Cerebellar cortex (tissue), 1 donor: ENCODE measurements around the gene CPD.

ENCODE experiments used
- DNase-seq: peaks from one replicate; pipeline ENCODE4 v3.0.0-alpha.2; 2015; ENCODE audit warnings: low spot score

Gene CPD

GRCh38 chr17:30506481-30506880, 127.8 kb downstream of the CPD start:
- DNase-seq = no peak

- no peak for DNase-seq
Observed at GRCh38 chr17:30513346-30513745, 134.6 kb downstream of the CPD start.

- DNase-seq = no peak
Observed at GRCh38 chr17:30514895-30515596, 136.3 kb downstream of the CPD start.

GRCh38 chr17:30517786-30518185, 139.1 kb downstream of the CPD start:
- DNase-seq = no peak

GRCh38 chr17:30519166-30519565, 140.4 kb downstream of the CPD start:
- DNase-seq = no peak
